ENCODE measurements around the gene CMIP.

CMIP gene

DNA sequence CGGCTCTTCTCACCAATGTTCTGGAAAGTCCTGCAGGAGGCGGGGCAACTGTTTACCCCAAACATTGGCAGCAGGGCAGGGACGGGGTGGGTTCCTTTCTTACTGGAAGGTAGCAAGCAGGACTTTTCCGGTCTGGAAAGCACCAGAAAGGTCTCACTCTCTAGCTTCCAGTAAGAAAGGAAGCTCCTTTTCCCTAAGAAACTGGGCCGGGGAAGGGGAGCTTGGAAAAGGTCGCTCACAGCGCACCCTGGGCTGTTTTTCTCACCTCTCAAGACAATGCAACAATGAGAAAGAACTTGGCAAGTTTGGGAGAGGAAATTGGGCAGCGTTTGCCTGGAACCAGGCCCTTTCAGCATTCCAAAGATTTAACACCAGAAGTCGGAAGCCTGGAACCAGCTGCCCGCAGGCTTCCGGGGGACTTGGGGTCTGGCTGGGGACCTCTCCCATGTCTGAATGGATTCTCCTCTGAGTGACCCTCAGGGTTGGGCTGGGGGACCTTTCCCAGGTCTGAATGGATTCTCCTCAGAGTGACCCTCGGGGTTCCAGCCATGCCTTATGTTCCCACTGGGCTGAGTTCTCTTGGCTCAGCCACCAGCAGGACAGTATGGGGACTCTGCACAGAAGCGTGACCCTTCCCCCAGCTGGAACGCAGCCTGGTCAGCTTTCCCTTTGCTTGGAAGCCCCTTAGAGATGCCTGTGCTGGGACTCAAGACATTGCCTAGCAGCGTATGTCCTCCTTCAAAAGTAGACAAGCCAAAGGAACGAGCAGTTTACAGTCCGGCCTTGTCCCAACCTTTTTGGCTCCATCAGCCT lies 167.9 kb downstream of the CMIP start:
- DNase-seq, result no peak

DNA sequence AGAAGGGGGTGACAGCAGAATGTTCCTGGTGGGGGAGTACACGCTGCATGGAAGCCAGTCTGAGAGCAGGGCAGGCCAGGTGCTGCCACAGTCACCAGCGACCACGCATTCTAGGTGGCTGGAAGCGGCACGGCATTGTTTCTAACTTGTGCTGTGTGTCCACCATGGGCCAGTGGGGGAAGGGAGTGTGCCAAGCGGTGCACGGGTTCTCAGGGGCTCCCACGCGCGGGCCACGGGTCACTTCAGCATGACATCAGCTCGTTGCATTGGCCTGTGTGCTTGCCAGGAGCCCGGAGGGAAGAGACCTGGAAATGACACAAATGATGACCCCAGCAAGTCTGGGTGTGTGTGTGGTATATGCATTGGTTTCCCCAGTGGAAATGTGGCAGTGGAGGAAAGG lies 169.6 kb downstream of the CMIP start:
- DNase-seq, result no peak

DNA sequence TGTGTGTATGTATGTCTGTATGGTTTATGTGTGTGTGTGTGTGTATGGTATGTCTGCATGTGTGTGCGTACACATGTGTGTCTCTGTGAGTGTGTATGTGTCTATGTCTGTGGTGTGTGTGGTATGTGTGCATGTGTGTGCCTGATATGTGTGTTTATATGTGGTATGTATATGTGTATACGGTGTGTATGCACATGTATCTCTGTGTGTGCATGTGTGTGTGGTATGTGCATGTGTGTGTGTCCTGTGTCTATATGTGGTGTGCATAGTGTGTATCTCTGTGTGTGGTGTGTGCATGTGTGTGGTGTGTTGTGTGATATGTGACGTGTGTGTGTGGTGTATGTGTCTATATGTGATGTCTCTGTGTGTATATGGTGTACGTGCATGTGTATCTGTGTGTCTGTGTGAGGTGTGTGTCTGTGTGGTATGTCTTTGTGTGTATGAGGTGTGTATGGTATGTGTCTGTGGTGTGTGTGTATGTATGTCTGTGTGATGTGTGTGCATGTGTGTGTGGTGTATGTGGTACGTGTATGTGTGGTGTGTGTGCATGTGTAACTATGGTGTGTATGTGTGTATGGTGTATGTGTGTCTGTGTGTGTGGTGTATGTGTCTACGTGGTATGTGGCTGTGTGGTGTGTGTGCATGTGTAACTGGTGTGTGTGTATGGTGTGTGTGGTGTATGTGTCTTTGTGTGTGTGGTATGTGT lies 170.2 kb downstream of the CMIP start:
- no peak for DNase-seq

DNA sequence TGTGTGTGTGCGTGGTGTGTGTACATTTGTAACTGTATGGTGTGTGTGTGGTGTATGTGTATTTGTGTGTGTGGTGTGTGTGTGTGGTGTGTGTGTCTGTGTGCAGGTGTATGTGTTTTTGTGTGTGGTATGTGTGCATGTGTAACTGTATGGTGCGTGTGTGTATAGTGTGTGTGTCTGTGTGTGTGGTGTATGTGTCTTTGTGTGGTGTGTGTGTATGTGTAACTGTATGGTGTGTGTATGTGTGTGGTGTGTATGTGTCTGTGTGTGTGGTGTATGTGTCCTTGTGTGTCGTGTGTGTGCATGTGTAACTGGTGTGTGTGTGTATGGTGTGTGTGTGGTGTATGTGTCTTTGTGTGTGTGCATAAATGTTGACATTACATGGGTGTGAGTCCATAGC lies 170.8 kb downstream of the CMIP start:
- DNase-seq, result no peak

DNA sequence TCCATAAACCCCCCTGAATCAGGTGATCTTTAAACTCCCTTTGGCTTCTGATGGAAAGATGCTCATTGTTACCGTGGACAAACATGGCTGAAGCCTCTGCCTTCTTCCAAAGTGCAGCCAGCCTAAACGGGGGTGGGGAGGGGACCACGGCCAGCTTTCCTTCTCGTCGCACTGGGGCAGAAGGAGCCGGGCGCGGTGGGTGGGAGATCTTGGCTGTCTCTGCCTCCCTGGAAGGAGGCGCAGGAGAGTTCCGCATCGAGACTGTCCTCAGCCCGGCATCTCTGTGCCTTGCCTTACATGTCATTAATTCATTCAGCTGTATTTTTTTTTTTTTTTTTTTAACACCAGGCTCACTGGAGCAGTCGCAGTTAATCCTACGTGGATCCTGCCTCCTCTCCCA lies 171.2 kb downstream of the CMIP start:
- DNase-seq, result no peak

DNA sequence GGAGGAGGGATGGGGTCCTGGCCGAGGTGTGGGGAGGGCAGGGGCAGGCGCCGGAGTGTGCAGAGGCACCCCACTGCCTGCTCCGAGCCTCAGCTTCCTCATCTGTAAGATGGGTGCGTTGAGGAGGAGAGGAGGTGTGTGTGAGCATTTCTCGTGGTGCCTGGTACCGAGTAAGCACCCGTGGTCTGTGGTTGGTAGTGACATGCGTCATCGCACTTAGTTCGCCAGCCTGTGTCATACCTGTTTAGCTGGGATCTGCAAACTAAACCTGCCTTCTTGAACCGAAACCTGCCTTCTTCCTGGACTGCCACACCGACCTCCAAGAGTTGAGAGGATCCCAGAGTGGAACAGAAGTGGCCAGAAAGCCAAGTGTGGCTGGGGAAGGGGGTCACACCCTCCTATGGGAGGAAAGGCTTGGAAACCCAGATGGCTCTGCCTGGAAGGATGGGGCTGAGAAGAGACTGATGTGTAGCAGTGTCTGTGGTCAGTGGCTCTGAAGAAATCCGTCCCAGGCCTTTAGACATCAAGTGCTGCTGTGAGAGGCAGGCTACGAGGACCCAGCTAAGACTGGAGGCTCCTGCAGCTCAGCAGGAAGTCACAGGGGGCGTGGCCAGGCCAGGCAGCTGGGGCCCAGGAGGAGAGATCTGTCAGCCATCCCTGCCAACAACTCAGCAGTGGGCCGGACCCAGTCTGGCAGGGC lies 171.9 kb downstream of the CMIP start:
- peak; percentile 88 for DNase-seq

DNA sequence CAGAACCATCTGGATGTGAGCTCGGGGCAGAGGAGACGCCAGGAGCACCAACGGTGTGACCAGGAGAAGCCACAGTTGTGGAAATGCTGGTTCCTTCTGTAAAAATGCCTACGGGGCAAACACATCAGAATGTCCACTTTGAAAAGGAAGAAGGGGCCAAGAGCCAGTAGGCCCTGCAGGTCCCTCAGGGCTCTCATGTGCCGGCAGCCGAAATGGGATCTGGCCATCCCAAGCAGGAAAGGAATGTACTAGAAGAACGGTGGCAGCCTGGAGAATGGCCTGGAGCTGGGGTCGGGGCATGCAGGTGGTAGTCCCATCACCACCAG lies 172.4 kb downstream of the CMIP start:
- no peak for DNase-seq

DNA sequence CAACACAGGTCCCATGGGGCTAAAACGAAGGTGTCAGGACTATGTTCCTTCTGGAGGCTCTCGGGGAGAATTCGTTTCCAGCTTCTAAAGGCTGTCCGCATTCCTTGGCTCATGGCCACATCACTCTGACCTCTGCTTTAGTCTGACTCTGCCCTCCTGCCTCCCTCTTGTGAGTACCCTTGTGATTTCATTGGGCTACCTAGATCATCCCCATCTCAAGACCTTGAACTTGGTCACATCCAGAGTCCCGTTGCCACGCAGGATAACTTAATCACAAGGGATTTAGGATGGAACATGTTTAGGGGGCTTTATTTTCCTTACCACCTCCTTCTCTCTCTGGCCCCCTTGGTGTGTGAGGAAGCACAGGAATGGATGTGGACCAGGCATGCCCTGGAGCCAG lies 173.6 kb downstream of the CMIP start:
- DNase-seq, result no peak

DNA sequence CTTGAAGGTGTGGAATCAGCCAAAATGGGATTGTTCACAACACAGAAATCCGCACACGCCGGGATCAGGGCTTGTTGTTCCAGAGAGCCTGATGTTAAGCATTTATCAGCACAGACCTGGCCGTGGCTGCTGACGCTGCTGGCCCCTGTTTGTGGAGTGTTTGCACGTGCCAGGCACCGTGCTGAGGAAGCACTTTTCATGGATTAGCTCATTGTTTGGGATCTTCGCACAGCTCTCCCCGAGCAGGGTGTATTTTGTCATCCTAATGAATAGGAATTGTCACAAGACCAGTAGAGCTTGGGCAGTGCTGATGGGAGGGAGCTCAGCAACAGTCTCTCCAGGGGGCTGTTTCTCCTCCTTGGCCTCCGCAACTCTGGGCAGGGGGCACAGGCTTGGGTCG lies 174.1 kb downstream of the CMIP start:
- DNase-seq, result no peak

DNA sequence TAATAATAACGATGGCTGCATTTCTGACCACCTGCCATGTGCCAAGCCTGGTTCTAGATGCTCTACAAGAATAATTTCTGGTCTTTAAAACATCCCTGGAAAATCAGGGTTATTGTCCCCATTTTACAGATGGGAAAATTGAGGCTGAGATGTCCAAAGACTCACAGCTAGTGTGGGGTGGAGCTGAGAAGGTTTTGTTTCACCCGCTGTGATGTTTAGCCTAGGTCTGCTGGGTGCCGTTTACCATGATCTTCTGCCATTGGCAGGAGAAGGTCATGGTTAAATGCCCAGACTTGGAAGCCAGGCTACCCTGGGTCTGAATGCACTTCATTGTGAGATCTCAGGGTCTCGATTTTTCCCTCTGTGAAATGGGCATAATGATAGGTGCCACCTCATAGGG lies 175.4 kb downstream of the CMIP start:
- no peak for DNase-seq

DNA sequence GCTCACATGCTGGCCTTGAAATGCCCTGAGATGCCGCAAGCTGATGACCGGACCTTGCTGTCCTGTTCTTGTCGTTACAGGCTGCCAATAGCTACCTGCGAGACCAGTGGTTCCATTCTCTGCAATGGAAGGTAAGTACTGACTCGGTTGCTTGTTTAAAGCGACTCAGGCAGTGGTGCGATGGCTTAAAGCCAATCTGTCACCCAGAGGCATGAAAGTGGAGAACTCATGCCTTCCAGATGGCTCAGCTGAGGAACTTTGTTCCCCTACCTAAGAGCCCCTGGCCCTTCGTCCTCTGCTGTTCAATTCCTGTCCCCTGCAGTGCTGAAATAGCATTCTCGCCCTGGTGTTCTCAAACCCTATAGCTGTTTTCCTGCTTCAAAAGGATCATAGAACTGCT lies 176.2 kb downstream of the CMIP start:
- DNase-seq, result no peak

DNA sequence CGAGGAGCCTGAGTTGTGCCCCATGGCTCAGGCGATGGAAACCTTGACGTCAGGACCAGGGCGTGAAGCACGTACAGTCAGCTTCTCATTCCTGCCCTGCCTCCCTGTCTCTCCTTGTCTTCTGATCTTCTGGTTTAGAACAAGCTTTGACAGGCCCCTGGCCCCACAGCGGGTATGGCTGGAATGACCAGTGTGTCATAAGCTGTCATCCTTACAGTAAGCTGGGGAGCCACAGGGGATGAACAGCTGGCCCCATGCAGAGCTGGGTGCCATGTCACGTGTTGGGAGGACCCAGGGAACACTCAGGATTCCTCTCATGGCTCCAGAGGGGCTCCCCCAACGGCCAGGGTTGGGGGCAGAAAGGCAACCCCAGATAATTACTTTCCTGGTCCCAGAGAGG lies 176.9 kb downstream of the CMIP start:
- DNase-seq, result no peak

DNA sequence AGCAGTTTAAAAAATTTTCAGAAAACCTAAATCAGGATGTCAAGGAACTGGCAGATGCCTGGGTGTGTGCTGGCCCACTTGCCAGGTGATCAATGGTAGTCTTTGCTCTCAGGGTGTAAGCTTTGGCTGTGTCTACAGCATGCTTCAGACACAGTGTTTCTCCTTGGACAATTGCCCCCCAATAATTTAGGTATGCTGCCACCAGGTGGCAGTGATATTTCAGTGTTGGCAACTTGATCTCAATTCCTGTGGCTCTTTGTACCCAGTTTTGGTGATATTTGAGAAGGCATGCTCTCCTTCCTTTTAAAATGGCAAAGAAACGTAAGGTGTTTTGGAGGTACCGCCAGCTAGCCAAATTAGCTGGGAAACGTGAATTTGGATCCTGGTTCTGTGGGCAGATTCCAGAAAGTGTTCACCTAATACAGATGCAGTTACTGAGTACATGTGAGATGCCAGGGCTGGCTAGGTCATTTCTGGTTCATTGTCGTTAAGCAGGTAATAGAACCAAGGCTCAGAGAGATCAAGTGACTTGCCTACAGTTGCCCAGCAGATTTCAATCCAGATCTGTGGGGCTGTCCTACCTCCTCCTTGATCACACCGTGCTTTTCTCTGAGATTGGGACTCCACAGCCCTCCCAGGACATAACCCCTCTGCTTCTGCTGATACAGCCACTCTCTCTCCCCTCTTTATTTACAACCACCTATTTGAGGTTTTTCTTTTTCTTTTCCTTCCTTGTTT lies 178.9 kb downstream of the CMIP start:
- peak; percentile 70 for DNase-seq

DNA sequence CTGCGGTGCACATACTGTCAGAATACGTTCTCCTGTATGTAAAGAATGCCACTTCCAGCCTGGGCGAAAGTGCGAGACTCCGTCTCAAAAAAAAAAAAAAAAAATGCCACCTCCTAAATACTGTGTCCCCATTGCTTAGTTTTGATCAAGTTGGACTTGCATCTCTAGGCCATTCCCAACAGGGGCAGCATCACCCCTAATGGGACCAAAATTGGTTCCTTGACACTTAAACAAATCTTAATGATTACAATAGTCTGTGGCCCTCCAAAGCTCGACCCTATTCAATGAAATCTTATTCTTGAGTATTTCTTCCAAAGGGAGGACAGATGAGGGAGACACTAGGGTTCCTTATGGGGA lies 179.8 kb downstream of the CMIP start:
- no peak for DNase-seq

DNA sequence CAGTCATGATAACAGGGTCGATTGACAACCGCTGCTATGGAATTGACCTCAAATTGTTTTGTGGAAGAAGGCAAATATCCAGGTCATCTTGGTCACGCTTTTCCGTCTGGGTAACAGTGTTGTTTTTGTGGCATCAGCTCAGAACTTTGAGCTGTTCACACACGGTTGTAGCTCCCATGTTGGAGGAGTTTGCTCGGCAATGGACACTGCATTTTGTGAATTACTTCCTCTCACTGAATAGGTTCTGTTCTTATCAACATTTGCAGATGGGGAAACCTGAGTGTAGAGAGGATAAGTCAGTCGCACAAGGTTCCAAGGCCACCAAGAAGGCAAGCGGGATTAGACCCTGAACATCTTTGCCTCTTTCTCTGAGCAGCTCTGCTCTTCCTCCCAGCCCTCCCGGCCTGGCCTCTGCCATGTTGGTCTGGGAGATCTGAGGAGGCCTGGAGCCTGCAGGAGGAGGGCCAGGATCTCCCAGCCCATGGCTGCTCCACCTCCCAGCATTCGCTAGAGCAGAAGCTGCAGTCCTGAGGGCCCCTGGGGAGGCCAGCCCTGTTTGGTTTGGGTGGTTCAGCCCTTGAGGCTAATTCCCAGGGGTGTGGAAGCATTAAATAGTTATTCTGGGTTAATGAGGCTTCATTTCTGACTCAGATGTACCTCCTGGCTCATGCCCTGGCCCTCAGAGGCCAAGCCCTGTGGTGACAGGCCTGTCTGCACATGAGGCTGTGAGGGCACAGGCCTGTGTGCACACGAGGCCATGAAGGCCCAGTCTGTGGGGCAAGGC lies 180.3 kb downstream of the CMIP start:
- DNase-seq, result no peak

DNA sequence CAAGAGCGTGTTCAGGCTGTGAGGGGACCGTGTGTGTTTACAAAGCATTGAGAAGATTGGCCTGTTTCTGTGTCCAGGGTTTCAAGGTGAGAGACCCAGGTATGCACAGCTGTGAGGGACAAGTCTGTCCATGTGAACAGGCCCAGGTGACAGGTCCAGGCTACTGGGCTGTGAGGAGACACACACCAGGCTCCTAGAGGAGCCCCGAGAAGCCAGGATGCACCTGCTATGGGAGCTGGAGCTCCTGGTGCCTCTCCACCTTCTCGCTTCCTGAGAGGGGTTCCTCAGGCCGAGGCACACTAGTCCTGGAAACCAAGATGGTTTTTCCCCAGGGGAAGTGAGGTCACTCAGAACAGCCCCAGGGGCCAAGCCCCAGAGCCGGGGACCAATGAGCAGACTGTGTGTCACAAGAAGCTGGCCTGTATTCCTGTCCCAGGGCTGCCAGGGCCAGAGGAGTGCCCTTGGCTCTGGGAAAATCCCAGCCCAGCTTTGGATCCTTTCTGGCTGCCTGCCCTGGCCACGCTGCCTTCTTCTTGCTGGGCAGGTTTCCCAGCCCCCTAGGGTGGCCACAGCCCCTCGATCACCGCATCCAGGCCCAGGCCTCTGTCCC lies 181.0 kb downstream of the CMIP start:
- DNase-seq, result no peak

DNA sequence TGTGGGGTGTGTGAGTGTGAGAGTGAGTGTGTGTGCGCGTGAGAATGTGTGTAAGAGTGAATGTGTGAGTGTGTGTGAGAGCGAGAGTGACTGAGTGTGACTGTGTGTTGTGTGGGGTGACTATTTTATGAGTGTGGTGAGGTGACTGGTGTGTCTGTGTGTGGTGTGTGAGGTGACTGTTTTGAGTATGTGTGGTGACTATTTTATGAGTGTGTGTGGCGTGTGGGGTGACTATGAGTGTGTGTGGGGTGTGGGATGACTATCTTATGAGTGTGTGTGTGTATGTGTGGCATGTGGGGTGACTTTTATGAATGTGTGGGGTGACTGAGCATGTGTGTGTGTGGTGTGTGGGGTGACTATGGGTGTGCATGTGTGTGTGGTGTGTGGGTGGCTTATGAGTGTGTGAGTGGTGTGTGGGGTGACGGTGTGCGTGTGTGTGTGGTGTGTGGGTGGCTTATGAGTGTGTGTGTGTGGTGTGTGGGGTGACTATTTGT lies 181.6 kb downstream of the CMIP start:
- peak; percentile 35 for DNase-seq

DNA sequence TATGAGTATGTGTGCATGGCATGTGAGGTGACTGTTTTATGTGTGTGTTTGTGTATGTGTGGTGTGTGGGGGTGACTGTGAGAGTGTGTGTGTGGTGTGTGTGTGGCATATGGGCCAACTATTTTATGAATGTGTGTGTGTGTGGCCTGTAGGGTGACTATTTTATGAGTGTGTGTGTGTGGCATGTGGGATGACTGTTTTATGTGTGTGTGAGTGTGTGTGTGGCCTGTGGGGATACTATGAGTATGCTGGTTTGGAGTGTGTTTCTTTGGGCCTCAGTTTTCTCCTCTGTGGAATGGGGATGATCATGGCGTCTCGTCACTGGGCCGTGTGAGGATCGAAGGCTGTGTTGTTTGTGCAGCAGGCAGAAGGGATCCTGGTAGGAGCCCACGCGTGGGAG lies 182.4 kb downstream of the CMIP start:
- DNase-seq, result no peak

DNA sequence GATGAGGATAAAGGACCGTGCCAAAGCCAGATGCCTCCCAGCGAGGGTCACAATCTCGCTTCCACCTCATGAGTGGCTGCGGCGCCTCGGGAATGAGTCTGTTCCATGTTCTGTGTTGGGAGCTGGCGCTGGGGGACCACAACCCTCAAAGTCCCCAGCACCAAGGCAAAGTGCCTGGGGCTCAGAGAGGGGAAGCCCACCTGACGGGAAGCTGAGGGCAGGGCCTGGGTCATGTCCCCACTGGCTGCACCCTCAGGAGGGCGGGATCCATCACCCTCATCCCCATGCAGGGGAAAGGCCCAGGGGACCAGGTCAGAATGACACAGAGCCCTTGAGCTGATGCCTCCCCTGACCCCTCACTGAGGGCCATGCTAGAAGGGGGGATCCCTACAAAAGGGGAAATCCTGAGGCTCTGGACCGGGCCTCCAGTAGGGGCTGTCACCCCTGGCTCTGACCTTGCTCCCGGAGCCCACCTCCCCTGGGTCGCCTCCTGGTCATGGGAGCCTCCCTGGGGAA lies 183.2 kb downstream of the CMIP start:
- DNase-seq, result no peak

DNA sequence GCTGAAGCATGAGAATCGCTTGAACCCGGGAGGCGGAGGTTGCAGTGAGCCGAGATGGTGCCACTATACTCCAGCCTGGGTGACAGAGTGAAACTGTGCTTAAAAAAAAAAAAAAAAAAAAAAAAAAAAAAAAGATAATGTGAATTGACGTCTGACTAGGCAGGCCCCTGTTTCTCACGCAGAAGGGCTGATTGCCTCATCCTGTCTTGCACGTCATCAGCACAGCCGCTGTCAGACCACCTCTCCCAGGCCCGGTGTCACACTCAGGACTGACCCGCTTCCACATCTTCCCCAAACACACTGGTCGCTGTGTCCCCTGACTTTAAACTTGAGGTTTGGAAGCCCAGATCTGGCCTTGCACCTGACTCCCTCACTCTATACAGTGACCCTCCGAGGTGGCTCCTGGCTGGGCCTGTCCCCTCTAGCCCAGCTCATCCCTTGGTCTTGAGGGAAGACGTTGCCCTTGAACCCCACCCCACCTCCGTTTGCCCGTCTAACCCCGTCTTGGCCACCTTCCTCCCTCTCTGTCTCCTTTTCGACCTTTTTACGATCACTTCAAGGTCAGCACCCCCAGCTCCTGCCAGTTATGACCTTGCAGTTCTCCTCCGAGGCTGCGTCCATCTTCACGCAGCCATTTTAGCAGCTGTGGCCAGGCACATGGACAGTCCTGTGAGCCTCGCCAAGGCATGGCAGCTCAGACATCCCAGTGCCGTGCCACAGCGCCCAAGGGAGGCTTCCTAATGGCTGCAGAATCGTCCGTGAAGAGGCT lies 184.6 kb downstream of the CMIP start:
- DNase-seq, result no peak

Data from activated CD4-positive, alpha-beta T cell treated with anti-CD3 and anti-CD28 coated beads, Interleukin-2, Interleukin-6, amounts not matched to agents 100 ng/mL and 50 ng/mL, durations not matched to agents 16 hours and 8 hours (primary cell).